Smooth muscle cell of the coronary artery (primary cell): ENCODE data around the gene BORCS5. TPM values are rescaled to one million over a fixed set of nuclear protein-coding genes. Genes with fewer than 3 reads are reported as not detected.

Experiments used
- total RNA-seq: library from RNA; depleted of rRNA; stranded (reverse); fragments of >200 nt; gene quantifications from 2 replicates; pipeline ENCODE4 v1.2.3, GENCODE V29; 2014; ENCODE audit warnings: low replicate concordance

Gene BORCS5
- total RNA-seq = 10.5 and 17.7 TPM in 2 replicates

GRCh38 chr12:12356896-12357718 lies at the start of gene BORCS5:
Gene BORCS5 (plus strand): TSS chr12:12357078. CDS start chr12:12357452, 374 bp downstream.

GRCh38 chr12:12349711-12350665 lies 6.9 kb upstream of the BORCS5 start, which contains the start of gene MANSC1:
Gene MANSC1 (minus strand): TSS chr12:12350242. CDS start chr12:12343314, 6,928 bp downstream.

Other genes starting within 250 kb of the BORCS5 start
- 30.4 and 40.9 TPM in 2 replicates for gene LRP6, start 90.0 kb upstream of the BORCS5 start, total RNA-seq
- gene MANSC1, start 6.8 kb upstream of the BORCS5 start, total RNA-seq = 0.47 and 1.8 TPM in 2 replicates
- gene DUSP16, start 205.8 kb downstream of the BORCS5 start, total RNA-seq = 6.0 and 6.5 TPM in 2 replicates